K562 (cell line): ENCODE data around the gene GOLGB1. TPM values are rescaled to one million over a fixed set of nuclear protein-coding genes. Genes with fewer than 3 reads are reported as not detected.

Source experiments
- ATAC-seq: fragments of 200-7000 bp; cut with Tn5 transposase; 3 replicates; pipeline ENCODE4 v1.9.1; 2020; ENCODE audit warnings: moderate library complexity
- BruUV-seq: library from RNA; stranded (reverse); fragments of 400-500 nt; replicated peaks from 2 replicates; lab custom pipeline; 2021; lab: Mats Ljungman, UMichigan
- CTCF ChIA-PET: fragments of 300-600 bp; formaldehyde crosslinking; extraction: SDS; loops from one replicate; lab custom pipeline; 2021; ENCODE audit warnings: low intra/inter-chr PET ratio; lab: Yijun Ruan, JAX
- POLR2A ChIA-PET: fragments of 300-600, 350-650 bp; sonication (Branson Sonifier 250); formaldehyde crosslinking; extraction: SDS; loops from one replicate; lab custom pipeline; 2021; ENCODE audit warnings: antibody characterized with exemption, inconsistent platforms; lab: Yijun Ruan, JAX
- DNase-seq, 4 experiments: peaks; one replicate each; pipeline versions ENCODE4 v3.0.0 to v3.0.0-alpha.2; 2011 to 2018; ENCODE audit warnings: low spot score in 3 of 4, mixed read lengths in 3 of 4; ENCODE audit errors: extremely low read depth in 1 of 4
- FAIRE-seq: peaks from 2 replicates; lab custom pipeline; 2011; peaks lifted over from hg19 to GRCh38; lab: Jason Lieb, UNC
- H2AFZ ChIP-seq: 2 replicates; pipeline ENCODE4 v1.6.0; 2011; ENCODE audit warnings: low read depth, low read length, control low read depth, inconsistent platforms
- H3K27ac ChIP-seq: fragments of 200-600 bp; 3 replicates; pipeline ENCODE4 v1.8.0; 2011; ENCODE audit warnings: low read depth, mild to moderate bottlenecking, control low read depth, inconsistent platforms, low read length, moderate library complexity, mixed read lengths; ENCODE audit errors: extremely low read depth
- H3K27me3 ChIP-seq, 2 experiments: fragments of 300-600 bp in 1 of 2; 2 replicates in 1 of 2; 3 replicates in 1 of 2; pipeline versions ENCODE4 v1.6.0 to v1.8.0; 2011; ENCODE audit warnings: inconsistent platforms in 2 of 2, low read length in 2 of 2, mild to moderate bottlenecking in 1 of 2, mixed read lengths in 1 of 2, moderate library complexity in 1 of 2; ENCODE audit not compliant: control insufficient read depth in 2 of 2, insufficient read depth in 2 of 2
- H3K36me3 ChIP-seq: fragments of 300-600 bp; 3 replicates; pipeline ENCODE4 v1.8.0; 2011; ENCODE audit warnings: mild to moderate bottlenecking, low read length, inconsistent platforms; ENCODE audit not compliant: control insufficient read depth, insufficient read depth
- H3K4me1 ChIP-seq, 2 experiments: fragments of 200-600 bp in 1 of 2; replicated peaks in 1 of 2; 2 replicates in 1 of 2; 3 replicates in 1 of 2; pipeline versions ENCODE4 v1.5.1 to v1.8.0; 2011; ENCODE audit warnings: inconsistent platforms in 2 of 2, low read length in 2 of 2, mild to moderate bottlenecking in 1 of 2, mixed read lengths in 1 of 2, moderate library complexity in 1 of 2; ENCODE audit not compliant: control insufficient read depth in 2 of 2, insufficient read depth in 2 of 2
- H3K4me2 ChIP-seq: 2 replicates; pipeline ENCODE4 v1.6.1; 2011; ENCODE audit warnings: low read length, control low read depth, inconsistent platforms, mixed read lengths; ENCODE audit not compliant: insufficient read depth
- H3K4me3 ChIP-seq: fragments of 200-600 bp; sonication (generic), shearing (Covaris generic); 2 replicates; pipeline ENCODE4 v1.5.1; 2016; ENCODE audit warnings: control low read depth, inconsistent platforms
- H3K79me2 ChIP-seq: fragments of 200-600 bp; 3 replicates; pipeline ENCODE4 v1.8.0; 2011; ENCODE audit warnings: low read length, inconsistent platforms; ENCODE audit not compliant: control insufficient read depth, insufficient read depth
- H3K9ac ChIP-seq, 2 experiments: 2 replicates each; pipeline versions ENCODE4 v1.6.0 to v1.6.1; 2011; ENCODE audit warnings: low read depth in 2 of 2, low read length in 2 of 2, control low read depth in 1 of 2, inconsistent platforms in 1 of 2, mild to moderate bottlenecking in 1 of 2, mixed read lengths in 1 of 2; ENCODE audit not compliant: insufficient read depth in 1 of 2
- H3K9me1 ChIP-seq: one replicate; pipeline ENCODE4 v1.6.0; 2011; ENCODE audit warnings: inconsistent platforms, mild to moderate bottlenecking, low read length, moderate library complexity; ENCODE audit not compliant: control insufficient read depth, insufficient read depth
- H3K9me3 ChIP-seq: replicated peaks from 2 replicates; pipeline ENCODE4 v1.5.1; 2011; ENCODE audit warnings: low read depth, low read length, inconsistent platforms; ENCODE audit not compliant: control insufficient read depth, insufficient read depth
- H4K20me1 ChIP-seq: replicated peaks from 2 replicates; pipeline ENCODE4 v1.6.1; 2011; ENCODE audit warnings: low read length, inconsistent platforms, mixed read lengths; ENCODE audit not compliant: control insufficient read depth, insufficient read depth
- GATAD2B ChIP-seq: fragments of 450-650 bp; IDR thresholded peaks from 2 replicates; pipeline ENCODE4 v1.6.1; 2017; ENCODE audit warnings: mild to moderate bottlenecking, borderline replicate concordance
- MECOM ChIP-seq: fragments of 250-450 bp; sonication (Bioruptor Pico); IDR thresholded peaks from 2 replicates; pipeline ENCODE4 v1.8.0; 2022; ENCODE audit warnings: inconsistent platforms
- POLR2A ChIP-seq: fragments of 450-650 bp; conservative IDR thresholded peaks from 2 replicates; pipeline ENCODE4 v1.6.1; 2016
- STAT5A ChIP-seq: IDR thresholded peaks from 2 replicates; pipeline ENCODE4 v1.6.1; 2012; ENCODE audit warnings: low read length, inconsistent platforms, borderline replicate concordance
- WGBS: fragments of 100-300 bp; shearing (Covaris generic); methylation state at CpG from one replicate; pipeline ENCODE4 v1.1.6; 2016; ENCODE audit warnings: low coverage, mixed read lengths; ENCODE audit not compliant: insufficient coverage; ENCODE audit errors: missing lambda C conversion rate; 5-methylcytosine and 5-hydroxymethylcytosine counted together
- in situ Hi-C: fragments of 300-500 bp; cut with MboI; formaldehyde crosslinking; loops from 4 replicates; pipeline ENCODE4 v1.15.0; 2018; ENCODE audit warnings: inconsistent platforms, mixed read lengths
- intact Hi-C: fragments of 100-400 bp; cut with micrococcal nuclease; formaldehyde crosslinking; loops from 2 replicates; pipeline ENCODE4 v1.14.2; 2022
- polyA plus RNA-seq, 8 experiments: library from polyadenylated mRNA; depleted of rRNA in 4 of 8; stranded (reverse) in 5 of 8; unstranded in 3 of 8; fragments of >200 nt; fragmentation: Nextera tagmentation in 2 of 8; fragmentation: Illumina TruSeq in 1 of 8; extraction: Ambion mirVana in 2 of 8; extraction: Trizol in 1 of 8; gene quantifications; 2 replicates each; pipeline versions ENCODE4 v1.2.1 to v1.2.3, GENCODE V29; 2011 to 2014; ENCODE audit warnings: inconsistent platforms in 1 of 8, missing spikeins in 1 of 8
- total RNA-seq, 7 experiments: library from RNA; depleted of rRNA in 6 of 7; stranded (reverse); fragments of >200 nt in 6 of 7; fragmentation: Illumina TruSeq in 2 of 7; extraction: Trizol in 2 of 7; gene quantifications; 2 replicates each; pipeline versions ENCODE4 v1.2.1 to v1.2.3, GENCODE V29; 2011 to 2021; ENCODE audit warnings: low replicate concordance in 1 of 7
- TF ChIP-seq, protein P1 (sequence below): sonication (generic); formaldehyde crosslinking; IDR thresholded peaks from 2 replicates; pipeline ENCODE4 v1.8.0; 2022; ENCODE audit warnings: mild to moderate bottlenecking, missing genetic modification reagents
- TF ChIP-seq, protein P2 (sequence below): sonication (generic); formaldehyde crosslinking; IDR thresholded peaks from 2 replicates; pipeline ENCODE4 v1.8.0; 2022; ENCODE audit warnings: mild to moderate bottlenecking, missing genetic modification reagents
- TF ChIP-seq, protein P3 (sequence below): fragments of 450-650 bp; IDR thresholded peaks from 2 replicates; pipeline ENCODE4 v1.6.1; 2016; ENCODE audit warnings: low read depth

GOLGB1 gene
- total and polyA plus RNA-seq, 9 of the 15 experiments (the other 6 are each of a cell fraction or from before 2014, with no cell fraction given), result 4.0 to 16.3 (median 9.7) TPM

DNA sequence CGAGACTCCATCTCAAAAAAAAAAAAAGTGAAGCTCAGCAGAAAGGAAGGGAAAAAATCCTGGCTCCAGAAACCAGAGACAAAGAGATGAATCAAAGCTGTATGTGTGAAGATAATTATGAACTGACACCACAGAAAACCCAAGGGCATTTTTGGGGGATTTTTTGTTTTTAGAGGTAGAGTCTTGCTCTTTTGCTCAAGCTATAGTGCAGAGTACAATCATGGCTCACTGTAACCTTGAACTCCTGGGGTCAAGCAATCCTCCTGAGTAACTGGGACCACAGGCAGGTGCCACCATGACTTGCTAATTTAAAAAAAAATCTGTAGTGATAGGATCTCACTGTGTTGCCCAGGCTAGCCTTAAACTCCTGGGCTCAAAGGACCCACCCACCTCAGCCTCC is 111.6 kb downstream of the GOLGB1 start (continued):
- TF ChIP-seq MECOM (CRISPR knock-in tag) (no peak), GATAD2B (no peak), POLR2A (no peak)
- TF ChIP-seq, protein P1, sequence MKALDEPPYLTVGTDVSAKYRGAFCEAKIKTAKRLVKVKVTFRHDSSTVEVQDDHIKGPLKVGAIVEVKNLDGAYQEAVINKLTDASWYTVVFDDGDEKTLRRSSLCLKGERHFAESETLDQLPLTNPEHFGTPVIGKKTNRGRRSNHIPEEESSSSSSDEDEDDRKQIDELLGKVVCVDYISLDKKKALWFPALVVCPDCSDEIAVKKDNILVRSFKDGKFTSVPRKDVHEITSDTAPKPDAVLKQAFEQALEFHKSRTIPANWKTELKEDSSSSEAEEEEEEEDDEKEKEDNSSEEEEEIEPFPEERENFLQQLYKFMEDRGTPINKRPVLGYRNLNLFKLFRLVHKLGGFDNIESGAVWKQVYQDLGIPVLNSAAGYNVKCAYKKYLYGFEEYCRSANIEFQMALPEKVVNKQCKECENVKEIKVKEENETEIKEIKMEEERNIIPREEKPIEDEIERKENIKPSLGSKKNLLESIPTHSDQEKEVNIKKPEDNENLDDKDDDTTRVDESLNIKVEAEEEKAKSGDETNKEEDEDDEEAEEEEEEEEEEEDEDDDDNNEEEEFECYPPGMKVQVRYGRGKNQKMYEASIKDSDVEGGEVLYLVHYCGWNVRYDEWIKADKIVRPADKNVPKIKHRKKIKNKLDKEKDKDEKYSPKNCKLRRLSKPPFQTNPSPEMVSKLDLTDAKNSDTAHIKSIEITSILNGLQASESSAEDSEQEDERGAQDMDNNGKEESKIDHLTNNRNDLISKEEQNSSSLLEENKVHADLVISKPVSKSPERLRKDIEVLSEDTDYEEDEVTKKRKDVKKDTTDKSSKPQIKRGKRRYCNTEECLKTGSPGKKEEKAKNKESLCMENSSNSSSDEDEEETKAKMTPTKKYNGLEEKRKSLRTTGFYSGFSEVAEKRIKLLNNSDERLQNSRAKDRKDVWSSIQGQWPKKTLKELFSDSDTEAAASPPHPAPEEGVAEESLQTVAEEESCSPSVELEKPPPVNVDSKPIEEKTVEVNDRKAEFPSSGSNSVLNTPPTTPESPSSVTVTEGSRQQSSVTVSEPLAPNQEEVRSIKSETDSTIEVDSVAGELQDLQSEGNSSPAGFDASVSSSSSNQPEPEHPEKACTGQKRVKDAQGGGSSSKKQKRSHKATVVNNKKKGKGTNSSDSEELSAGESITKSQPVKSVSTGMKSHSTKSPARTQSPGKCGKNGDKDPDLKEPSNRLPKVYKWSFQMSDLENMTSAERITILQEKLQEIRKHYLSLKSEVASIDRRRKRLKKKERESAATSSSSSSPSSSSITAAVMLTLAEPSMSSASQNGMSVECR, result no peak
- TF ChIP-seq, protein P2, sequence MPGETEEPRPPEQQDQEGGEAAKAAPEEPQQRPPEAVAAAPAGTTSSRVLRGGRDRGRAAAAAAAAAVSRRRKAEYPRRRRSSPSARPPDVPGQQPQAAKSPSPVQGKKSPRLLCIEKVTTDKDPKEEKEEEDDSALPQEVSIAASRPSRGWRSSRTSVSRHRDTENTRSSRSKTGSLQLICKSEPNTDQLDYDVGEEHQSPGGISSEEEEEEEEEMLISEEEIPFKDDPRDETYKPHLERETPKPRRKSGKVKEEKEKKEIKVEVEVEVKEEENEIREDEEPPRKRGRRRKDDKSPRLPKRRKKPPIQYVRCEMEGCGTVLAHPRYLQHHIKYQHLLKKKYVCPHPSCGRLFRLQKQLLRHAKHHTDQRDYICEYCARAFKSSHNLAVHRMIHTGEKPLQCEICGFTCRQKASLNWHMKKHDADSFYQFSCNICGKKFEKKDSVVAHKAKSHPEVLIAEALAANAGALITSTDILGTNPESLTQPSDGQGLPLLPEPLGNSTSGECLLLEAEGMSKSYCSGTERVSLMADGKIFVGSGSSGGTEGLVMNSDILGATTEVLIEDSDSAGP (CRISPR knock-in tag), result no peak

DNA sequence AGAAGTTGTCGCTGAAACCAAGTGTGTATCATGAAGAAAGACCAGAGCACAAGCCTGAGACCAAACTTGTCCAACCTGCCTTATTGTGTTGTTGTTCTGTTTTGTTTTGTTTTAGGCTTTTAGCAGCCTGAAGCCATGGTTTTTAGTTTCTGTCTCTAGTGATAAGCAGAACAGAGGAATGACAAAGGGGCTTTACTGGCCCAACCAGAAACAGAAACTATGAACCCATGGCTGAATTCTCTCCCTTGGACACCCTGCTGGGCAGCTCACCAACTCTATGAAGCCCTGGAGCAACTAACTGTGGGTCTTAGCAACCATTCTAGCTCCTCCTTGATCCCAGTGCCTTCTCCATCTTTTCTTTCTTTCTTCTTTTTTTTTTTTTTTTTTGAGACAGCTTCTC is 119.2 kb downstream of the GOLGB1 start:
- H3K27me3 ChIP-seq, result peaks cover 0 to 12% of the 10 kb centered on the region in 2 experiments; a peak in 2 of 5 replicates
- CTCF ChIA-PET, result no interaction called here

More for the DNA sequence above, 119.2 kb downstream of the GOLGB1 start:
- no peak for ATAC-seq
- H2AFZ ChIP-seq, result no peak overlapping the region
- FAIRE-seq, result no peak
- H3K9ac ChIP-seq, result no peak overlapping the region
- no peak overlapping the region for H3K27ac ChIP-seq
- POLR2A ChIA-PET, result no interaction called here
- H3K36me3 ChIP-seq, result no peaks in the 10 kb centered on the region
- DNase-seq, result no peak
- WGBS, result 10% methylated on average over 1 of the region's 1 CpG
- no peak for TF ChIP-seq STAT5A
- TF ChIP-seq, protein P3, sequence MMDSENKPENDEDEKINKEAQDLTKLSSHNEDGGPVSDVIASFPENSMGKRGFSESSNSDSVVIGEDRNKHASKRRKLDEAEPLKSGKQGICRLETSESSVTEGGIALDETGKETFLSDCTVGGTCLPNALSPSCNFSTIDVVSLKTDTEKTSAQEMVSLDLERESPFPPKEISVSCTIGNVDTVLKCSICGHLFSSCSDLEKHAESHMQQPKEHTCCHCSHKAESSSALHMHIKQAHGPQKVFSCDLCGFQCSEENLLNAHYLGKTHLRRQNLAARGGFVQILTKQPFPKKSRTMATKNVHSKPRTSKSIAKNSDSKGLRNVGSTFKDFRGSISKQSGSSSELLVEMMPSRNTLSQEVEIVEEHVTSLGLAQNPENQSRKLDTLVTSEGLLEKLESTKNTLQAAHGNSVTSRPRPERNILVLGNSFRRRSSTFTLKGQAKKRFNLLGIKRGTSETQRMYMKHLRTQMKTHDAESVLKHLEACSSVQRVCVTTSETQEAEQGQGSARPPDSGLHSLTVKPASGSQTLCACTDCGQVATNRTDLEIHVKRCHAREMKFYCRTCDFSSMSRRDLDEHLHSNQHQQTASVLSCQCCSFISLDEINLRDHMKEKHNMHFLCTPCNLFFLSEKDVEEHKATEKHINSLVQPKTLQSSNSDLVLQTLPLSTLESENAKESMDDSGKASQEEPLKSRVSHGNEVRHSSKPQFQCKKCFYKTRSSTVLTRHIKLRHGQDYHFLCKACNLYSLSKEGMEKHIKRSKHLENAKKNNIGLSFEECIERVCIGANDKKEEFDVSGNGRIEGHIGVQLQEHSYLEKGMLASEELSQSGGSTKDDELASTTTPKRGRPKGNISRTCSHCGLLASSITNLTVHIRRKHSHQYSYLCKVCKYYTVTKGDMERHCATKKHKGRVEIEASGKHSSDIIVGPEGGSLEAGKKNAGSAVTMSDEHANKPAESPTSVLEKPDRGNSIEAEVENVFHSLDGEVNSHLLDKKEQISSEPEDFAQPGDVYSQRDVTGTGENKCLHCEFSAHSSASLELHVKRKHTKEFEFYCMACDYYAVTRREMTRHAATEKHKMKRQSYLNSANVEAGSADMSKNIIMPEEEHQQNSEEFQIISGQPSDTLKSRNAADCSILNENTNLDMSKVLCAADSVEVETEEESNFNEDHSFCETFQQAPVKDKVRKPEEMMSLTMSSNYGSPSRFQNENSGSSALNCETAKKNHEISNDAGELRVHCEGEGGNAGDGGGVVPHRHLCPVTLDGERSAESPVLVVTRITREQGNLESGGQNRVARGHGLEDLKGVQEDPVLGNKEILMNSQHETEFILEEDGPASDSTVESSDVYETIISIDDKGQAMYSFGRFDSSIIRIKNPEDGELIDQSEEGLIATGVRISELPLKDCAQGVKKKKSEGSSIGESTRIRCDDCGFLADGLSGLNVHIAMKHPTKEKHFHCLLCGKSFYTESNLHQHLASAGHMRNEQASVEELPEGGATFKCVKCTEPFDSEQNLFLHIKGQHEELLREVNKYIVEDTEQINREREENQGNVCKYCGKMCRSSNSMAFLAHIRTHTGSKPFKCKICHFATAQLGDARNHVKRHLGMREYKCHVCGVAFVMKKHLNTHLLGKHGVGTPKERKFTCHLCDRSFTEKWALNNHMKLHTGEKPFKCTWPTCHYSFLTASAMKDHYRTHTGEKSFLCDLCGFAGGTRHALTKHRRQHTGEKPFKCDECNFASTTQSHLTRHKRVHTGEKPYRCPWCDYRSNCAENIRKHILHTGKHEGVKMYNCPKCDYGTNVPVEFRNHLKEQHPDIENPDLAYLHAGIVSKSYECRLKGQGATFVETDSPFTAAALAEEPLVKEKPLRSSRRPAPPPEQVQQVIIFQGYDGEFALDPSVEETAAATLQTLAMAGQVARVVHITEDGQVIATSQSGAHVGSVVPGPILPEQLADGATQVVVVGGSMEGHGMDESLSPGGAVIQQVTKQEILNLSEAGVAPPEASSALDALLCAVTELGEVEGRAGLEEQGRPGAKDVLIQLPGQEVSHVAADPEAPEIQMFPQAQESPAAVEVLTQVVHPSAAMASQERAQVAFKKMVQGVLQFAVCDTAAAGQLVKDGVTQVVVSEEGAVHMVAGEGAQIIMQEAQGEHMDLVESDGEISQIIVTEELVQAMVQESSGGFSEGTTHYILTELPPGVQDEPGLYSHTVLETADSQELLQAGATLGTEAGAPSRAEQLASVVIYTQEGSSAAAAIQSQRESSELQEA, result no peak
- TF ChIP-seq, all 486 proteins: peak for 0
- Histone ChIP-seq H3K4me1 (no peaks in the 10 kb centered on the region), H4K20me1 (no peaks in the 10 kb centered on the region), H3K9me1 (no peaks in the 10 kb centered on the region), H3K9me3 (no peaks in the 10 kb centered on the region), H3K4me3 (no peak overlapping the region), H3K4me2 (no peak overlapping the region), H3K79me2 (no peaks in the 10 kb centered on the region)
- BruUV-seq, result no TSS peak
- in situ Hi-C loops (no loop called here), intact Hi-C loops (no loop called here)
